ENCODE data around the gene WWOX.

The WWOX gene

DNA sequence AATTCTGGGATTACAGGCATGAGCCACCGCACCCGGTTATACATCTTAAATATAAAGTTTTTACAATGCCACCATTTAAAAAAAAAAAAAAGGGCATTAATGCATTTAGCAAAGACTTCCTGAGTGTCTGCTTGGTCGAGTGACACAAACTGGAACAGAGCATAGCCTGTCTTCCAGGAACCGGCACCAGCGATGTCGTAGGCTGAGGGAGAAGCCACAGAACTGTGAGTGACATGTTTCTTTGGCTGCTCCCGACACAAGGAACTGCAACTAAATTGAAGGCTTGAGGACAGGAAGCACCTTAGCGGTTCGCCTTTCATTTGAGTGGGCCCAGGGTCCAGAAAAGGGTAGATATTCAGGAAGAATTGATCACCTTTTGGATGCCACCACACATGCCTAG is 783.3 kb downstream of the WWOX start:
- Histone ChIP-seq H3K27ac (no peak overlapping the region), H3K36me3 (no peaks in the 10 kb centered on the region), H3K9me3 (no peaks in the 10 kb centered on the region), H3K27me3 (no peaks in the 10 kb centered on the region), H3K4me1 (no peaks in the 10 kb centered on the region), H3K4me3 (no peak overlapping the region)
- DNase-seq: no peak
- intact Hi-C loops (cut with DNase I; ENCODE audit: low total_unique reads): no loop called here
- TF ChIP-seq, protein P1, sequence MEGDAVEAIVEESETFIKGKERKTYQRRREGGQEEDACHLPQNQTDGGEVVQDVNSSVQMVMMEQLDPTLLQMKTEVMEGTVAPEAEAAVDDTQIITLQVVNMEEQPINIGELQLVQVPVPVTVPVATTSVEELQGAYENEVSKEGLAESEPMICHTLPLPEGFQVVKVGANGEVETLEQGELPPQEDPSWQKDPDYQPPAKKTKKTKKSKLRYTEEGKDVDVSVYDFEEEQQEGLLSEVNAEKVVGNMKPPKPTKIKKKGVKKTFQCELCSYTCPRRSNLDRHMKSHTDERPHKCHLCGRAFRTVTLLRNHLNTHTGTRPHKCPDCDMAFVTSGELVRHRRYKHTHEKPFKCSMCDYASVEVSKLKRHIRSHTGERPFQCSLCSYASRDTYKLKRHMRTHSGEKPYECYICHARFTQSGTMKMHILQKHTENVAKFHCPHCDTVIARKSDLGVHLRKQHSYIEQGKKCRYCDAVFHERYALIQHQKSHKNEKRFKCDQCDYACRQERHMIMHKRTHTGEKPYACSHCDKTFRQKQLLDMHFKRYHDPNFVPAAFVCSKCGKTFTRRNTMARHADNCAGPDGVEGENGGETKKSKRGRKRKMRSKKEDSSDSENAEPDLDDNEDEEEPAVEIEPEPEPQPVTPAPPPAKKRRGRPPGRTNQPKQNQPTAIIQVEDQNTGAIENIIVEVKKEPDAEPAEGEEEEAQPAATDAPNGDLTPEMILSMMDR (IDR thresholded peaks at IDR 0.05): no peak

DNA sequence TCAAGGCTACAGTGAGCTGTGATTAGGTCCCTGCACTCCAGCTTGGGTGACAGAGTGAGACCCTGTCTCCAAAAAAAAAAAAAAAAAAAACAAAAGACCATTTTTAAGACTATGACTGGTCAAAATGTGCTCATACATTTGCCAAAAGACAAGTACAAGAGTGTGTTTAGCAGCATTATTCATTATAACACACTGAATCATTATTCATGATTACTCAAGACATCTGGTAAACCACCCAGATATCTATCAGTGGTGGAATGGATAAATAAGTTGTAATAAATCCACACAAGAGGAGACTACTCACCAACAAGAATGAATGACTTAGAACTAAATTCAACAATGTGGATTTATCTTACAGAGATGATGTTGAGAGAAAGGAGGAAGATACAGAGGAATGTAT is 784.8 kb downstream of the WWOX start:
- no peaks in the 10 kb centered on the region for H3K27me3 ChIP-seq
- no peaks in the 10 kb centered on the region for H3K36me3 ChIP-seq
- no peak overlapping the region for H3K27ac ChIP-seq
- TF ChIP-seq, protein P1 (IDR thresholded peaks at IDR 0.05): no peak
- no peaks in the 10 kb centered on the region for H3K4me1 ChIP-seq
- no peak overlapping the region for H3K4me3 ChIP-seq
- H3K9me3 ChIP-seq: no peaks in the 10 kb centered on the region
- intact Hi-C loops (cut with DNase I; ENCODE audit: low total_unique reads): no loop called here
- no peak for DNase-seq

DNA sequence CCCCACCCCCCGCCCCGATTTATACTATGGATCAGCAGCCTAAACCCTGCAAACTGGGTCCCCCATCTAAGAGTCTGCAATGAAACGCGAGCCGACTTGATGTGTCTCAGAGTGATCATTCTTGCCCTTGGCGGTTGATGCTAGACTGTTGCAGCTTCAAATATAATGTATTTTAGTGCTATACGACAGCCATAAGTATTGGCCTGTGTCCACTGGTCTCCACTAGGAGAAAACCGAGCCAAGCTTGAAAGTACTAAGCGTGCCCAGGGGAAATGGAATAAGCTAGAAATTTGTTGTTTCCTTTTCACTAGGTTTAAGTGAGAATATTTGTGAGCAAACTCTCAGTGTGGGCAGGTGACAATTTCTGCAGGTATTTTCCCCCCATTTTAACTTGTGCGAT is 789.9 kb downstream of the WWOX start:
- Histone ChIP-seq H3K27me3 (no peaks in the 10 kb centered on the region), H3K4me1 (no peaks in the 10 kb centered on the region), H3K4me3 (no peak overlapping the region), H3K27ac (no peak overlapping the region), H3K9me3 (no peaks in the 10 kb centered on the region), H3K36me3 (no peaks in the 10 kb centered on the region)
- TF ChIP-seq, protein P1 (IDR thresholded peaks at IDR 0.05): no peak
- DNase-seq: no peak
- intact Hi-C loops (cut with DNase I; ENCODE audit: low total_unique reads): no loop called here

DNA sequence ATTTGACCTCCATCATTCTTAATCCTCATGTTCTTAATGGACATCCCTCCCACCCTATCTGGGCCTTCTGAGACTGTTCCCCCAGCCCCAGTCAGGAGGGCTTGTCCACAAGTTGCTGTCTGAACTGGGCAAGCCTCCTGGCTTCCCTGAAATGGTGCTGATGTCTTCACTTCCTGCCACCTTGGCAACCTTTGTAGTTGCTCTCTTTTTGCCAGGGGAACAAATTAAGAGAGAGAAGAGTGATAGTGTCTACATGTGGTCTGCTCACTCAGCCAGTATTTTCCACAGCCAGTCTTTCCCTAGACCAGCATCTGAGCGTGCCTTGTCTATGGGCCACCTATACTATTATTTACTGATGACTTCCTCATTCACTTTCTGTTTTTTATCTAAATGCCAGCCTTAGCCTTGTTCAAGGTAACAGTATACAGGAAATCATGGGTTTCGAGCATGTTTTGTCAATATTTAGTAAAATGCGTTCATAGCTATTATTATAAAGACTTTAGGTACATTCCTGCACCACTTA is 791.0 kb downstream of the WWOX start:
- H3K27me3 ChIP-seq: no peaks in the 10 kb centered on the region
- intact Hi-C loops (cut with DNase I; ENCODE audit: low total_unique reads): no loop called here
- H3K9me3 ChIP-seq: no peaks in the 10 kb centered on the region
- H3K27ac ChIP-seq: no peak overlapping the region
- H3K4me1 ChIP-seq: no peaks in the 10 kb centered on the region
- TF ChIP-seq, protein P1 (IDR thresholded peaks at IDR 0.05): no peak
- DNase-seq: no peak
- H3K36me3 ChIP-seq: no peaks in the 10 kb centered on the region
- no peak overlapping the region for H3K4me3 ChIP-seq

DNA sequence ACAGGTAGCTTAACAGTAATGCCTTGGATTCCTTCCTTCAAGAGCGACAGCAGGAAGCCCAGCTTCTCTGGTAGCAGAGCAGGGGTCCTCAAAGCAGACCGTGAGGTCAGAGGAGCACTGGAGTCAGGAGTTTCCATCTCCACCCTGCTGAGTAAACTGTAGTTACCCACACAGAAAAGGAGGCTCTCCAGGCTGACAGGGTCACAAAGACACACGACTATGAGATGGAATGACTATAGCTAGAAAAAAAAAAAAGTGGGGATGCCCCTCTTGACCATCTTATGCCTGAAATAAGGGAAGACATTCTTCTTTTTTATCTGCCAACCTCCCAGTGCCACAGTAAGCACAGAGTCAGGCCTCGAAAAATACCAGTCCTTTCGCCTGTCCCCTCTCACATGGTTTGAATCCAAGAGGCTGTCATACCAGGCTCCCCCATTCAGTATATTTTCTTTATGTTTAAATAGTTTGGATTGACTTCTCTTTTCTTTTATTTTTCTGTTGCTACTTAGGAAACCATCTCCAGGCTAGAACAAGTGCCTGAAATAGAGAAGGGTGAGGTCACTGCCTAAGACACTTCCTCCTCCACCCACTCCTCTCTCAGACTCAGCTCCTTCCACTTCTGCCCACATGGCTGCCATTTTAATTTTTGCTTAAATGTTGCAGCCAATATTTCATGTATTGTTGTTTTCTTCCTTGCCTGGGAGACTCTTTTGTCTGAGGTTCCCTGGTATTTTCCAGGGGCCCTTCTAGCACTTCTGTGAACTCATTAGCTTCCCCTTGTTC is 793.7 kb downstream of the WWOX start:
- TF ChIP-seq, protein P1 (IDR thresholded peaks at IDR 0.05): no peak
- intact Hi-C loops (cut with DNase I; ENCODE audit: low total_unique reads): no loop called here
- Histone ChIP-seq H3K4me3 (no peak overlapping the region), H3K27ac (no peak overlapping the region), H3K36me3 (no peaks in the 10 kb centered on the region), H3K4me1 (no peaks in the 10 kb centered on the region), H3K9me3 (no peaks in the 10 kb centered on the region), H3K27me3 (no peaks in the 10 kb centered on the region)
- no peak for DNase-seq

Data from tibial artery (tissue), 4 donors.